LNCAP (cell line): Measurements from ENCODE around the gene SDCBP2.

Source experiments
- CTCF ChIP-seq: fragments of 450-650 bp; IDR thresholded peaks from 2 replicates; pipeline ENCODE4 v1.5.1; 2017; ENCODE audit warnings: mild to moderate bottlenecking

Gene SDCBP2

GRCh38 chr20:1374246-1374645 is 45.3 kb upstream of the SDCBP2 start:
- no peak for TF ChIP-seq CTCF

- no peak for TF ChIP-seq CTCF
These were observed 44.7 kb upstream of the SDCBP2 start for GRCh38 chr20:1373614-1374013.

GRCh38 chr20:1373036-1373435 is 44.1 kb upstream of the SDCBP2 start:
- TF ChIP-seq CTCF = no peak

GRCh38 chr20:1371830-1372539 is 43.0 kb upstream of the SDCBP2 start:
- no peak for TF ChIP-seq CTCF

- TF ChIP-seq CTCF = no peak
These were observed 42.4 kb upstream of the SDCBP2 start for GRCh38 chr20:1371202-1371782.

- no peak for TF ChIP-seq CTCF
These were observed 41.7 kb upstream of the SDCBP2 start for GRCh38 chr20:1370548-1371110.

GRCh38 chr20:1369970-1370369 is 41.0 kb upstream of the SDCBP2 start:
- no peak for TF ChIP-seq CTCF
